LoVo (cell line): ENCODE measurements around the gene CHMP4A.

ENCODE experiments used
- DNase-seq: peaks from one replicate; pipeline ENCODE4 v3.0.0-alpha.2; 2016; ENCODE audit warnings: low spot score

Gene CHMP4A

GRCh38 chr14:24178399-24179178 is 34.7 kb downstream of the CHMP4A start:
- DNase-seq: no peak

- DNase-seq: no peak
These were observed 35.4 kb downstream of the CHMP4A start for GRCh38 chr14:24177891-24178290.

GRCh38 chr14:24177041-24177825 is 36.1 kb downstream of the CHMP4A start:
- no peak for DNase-seq

GRCh38 chr14:24176599-24176998 is 36.7 kb downstream of the CHMP4A start:
- DNase-seq: no peak

GRCh38 chr14:24172871-24173281 is 40.4 kb downstream of the CHMP4A start:
- DNase-seq: no peak

GRCh38 chr14:24172261-24172860 is 40.9 kb downstream of the CHMP4A start:
- DNase-seq: no peak

GRCh38 chr14:24171422-24172260 is 41.6 kb downstream of the CHMP4A start, which contains the start of gene REC8:
Gene REC8 (plus strand): TSS chr14:24172080. CDS start chr14:24172553, 473 bp downstream.
- no peak for DNase-seq

GRCh38 chr14:24167469-24168114 is 45.7 kb downstream of the CHMP4A start:
- no peak for DNase-seq

GRCh38 chr14:24165785-24166184 is 47.5 kb downstream of the CHMP4A start:
- DNase-seq: no peak

GRCh38 chr14:24164518-24164991 is 48.7 kb downstream of the CHMP4A start:
- DNase-seq: no peak

GRCh38 chr14:24162093-24162492 is 51.2 kb downstream of the CHMP4A start:
- no peak for DNase-seq

GRCh38 chr14:24160850-24161804 is 52.2 kb downstream of the CHMP4A start, which contains the start of gene IRF9:
Gene IRF9 (plus strand): TSS chr14:24161265. CDS start chr14:24162145, 880 bp downstream.
- DNase-seq: peak; percentile 97

GRCh38 chr14:24160499-24160849 is 52.8 kb downstream of the CHMP4A start:
- no peak for DNase-seq

- DNase-seq: no peak
These were observed 53.4 kb downstream of the CHMP4A start for GRCh38 chr14:24159777-24160498.
